IPS DF 19.7 (cell line): Measurements from ENCODE around the gene MSH6.

ENCODE experiments used
- DNase-seq: peaks from one replicate; pipeline ENCODE4 v3.0.0-alpha.2; 2013; ENCODE audit warnings: low read depth, low spot score

The MSH6 gene, protein sequence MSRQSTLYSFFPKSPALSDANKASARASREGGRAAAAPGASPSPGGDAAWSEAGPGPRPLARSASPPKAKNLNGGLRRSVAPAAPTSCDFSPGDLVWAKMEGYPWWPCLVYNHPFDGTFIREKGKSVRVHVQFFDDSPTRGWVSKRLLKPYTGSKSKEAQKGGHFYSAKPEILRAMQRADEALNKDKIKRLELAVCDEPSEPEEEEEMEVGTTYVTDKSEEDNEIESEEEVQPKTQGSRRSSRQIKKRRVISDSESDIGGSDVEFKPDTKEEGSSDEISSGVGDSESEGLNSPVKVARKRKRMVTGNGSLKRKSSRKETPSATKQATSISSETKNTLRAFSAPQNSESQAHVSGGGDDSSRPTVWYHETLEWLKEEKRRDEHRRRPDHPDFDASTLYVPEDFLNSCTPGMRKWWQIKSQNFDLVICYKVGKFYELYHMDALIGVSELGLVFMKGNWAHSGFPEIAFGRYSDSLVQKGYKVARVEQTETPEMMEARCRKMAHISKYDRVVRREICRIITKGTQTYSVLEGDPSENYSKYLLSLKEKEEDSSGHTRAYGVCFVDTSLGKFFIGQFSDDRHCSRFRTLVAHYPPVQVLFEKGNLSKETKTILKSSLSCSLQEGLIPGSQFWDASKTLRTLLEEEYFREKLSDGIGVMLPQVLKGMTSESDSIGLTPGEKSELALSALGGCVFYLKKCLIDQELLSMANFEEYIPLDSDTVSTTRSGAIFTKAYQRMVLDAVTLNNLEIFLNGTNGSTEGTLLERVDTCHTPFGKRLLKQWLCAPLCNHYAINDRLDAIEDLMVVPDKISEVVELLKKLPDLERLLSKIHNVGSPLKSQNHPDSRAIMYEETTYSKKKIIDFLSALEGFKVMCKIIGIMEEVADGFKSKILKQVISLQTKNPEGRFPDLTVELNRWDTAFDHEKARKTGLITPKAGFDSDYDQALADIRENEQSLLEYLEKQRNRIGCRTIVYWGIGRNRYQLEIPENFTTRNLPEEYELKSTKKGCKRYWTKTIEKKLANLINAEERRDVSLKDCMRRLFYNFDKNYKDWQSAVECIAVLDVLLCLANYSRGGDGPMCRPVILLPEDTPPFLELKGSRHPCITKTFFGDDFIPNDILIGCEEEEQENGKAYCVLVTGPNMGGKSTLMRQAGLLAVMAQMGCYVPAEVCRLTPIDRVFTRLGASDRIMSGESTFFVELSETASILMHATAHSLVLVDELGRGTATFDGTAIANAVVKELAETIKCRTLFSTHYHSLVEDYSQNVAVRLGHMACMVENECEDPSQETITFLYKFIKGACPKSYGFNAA (N-terminal part only)

DNA sequence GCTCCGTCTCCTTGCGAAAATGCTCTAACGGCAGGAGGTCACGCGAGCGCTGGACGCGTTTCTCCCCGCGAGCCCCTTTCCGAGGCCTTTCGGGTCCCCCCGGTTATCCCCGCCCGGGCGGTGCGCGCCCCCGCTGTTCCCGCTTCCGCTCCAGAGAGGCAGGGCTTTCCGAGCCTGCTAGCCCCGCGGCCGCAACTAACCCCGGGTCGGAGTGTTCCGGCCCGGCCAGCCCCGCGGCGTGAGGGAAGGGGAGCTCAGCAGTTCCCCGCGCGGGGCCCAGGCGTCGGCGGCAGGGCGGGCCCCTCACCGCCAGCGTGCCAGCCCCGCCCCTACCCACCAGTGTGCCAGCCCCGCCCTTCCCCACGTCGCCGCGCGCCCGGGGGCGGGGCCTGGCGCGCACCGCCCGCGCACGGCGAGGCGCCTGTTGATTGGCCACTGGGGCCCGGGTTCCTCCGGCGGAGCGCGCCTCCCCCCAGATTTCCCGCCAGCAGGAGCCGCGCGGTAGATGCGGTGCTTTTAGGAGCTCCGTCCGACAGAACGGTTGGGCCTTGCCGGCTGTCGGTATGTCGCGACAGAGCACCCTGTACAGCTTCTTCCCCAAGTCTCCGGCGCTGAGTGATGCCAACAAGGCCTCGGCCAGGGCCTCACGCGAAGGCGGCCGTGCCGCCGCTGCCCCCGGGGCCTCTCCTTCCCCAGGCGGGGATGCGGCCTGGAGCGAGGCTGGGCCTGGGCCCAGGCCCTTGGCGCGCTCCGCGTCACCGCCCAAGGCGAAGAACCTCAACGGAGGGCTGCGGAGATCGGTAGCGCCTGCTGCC lies at the start of gene MSH6:
TSS of gene MSH6 (plus strand) at position 475 of the 815 bp plus-strand sequence. CDS start at position 564, 89 bp downstream.
- no peak for DNase-seq

DNA sequence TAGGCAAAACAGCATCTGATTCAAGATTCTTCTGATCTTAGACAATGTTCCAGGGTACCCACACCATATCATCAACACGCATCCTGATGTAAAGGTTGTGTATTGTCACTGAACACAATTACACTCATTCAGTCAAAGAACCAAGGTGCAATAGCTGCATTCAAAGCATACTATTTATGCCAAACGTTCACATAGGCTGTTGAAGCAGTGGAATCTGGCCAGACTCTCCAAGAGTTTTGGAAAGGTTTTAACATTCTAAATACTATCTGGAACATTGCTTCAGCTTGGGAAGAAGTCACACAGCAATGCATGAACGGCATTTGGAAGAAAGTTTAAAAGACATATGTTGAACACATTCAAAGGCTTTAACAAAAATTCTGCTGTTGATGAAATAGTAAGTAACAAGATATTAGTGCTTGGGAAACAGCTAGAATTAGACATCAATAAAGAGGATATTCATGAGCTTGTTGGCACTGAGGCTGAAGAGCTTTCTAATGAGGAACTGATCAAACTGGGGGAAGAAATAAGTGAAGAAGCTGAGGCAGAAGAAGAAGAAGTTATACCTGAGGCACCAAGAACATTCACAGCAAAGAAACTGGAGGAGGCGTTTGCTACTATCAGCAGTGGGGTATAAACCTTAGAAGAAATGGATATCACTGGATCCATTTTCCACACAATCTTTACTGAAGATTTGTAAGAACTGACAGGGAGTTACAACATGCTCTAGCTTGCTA lies 47.6 kb upstream of the MSH6 start:
- no peak for DNase-seq

DNA sequence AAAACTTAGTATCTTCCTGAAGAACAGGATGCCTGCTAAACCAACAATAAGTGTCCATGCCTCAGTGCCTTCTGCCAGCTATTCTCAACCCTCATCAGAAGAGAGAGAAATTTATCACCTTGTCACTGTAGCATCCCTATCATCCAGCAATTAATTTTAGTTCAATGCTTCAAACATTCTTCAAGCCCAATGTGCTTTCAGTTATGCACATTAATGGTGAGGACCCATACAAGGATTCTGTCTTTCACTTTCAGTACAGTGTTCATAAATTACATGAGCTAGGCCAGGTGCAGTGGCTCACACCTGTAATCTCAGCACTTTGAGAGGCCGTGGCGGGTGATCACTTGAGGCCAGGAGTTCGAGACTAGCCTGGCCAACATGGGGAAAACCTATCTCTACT lies 47.0 kb upstream of the MSH6 start:
- no peak for DNase-seq

DNA sequence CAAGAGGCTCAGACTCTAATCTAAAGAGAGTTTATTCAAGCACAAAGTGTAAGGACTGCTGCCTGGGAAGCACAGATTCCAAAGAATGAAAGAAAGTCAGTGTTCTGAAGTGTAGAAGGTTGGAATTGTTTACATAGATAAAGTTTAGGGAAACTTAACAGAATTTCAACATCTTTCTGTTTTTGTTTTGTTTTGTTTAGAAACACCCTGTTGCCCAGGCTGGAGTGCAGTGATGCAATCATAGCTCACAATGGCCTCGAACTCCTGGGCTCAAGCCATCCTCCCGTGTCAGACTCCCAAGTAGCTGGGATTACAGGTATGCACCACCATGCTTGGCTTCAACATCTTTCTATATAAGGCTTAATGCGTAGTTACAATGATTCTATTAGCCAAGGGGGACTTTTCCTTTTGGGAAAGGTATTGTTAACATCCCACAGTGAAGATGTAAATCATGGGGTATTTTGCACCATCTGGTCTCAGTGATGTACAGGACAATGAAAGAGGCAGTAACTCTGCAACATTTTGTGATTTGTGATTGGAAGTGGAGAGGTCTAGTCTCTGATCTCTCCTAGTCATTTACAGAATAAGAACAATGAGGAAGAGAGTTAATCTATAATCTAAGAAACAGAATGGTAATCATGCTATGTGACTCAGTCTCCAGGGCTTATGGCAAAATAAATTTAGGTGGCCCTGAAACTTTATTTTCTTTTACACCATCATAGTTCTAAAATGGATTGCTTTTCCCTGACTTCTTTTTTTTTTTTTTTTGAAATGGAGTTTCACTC lies 45.6 kb upstream of the MSH6 start:
- DNase-seq, result no peak

DNA sequence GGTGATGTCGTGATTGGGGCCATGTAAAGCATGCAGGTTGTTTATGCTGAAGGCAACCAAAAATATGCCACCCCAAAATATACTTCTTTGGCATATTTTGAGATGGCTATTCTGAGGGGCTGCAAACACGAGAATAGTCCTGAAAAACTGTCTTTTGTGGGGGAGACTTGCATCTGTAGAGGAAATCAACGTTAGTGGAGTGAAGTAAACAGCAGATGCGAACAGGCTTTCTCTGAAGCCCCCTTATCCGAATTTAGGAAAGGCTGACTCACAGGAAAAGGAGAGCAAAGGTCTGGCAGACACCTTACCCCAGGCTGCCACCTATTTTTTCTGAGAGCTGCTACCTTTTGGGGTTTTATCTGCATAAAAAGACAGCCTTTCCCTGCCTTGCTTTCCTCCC lies 44.6 kb upstream of the MSH6 start:
- no peak for DNase-seq

DNA sequence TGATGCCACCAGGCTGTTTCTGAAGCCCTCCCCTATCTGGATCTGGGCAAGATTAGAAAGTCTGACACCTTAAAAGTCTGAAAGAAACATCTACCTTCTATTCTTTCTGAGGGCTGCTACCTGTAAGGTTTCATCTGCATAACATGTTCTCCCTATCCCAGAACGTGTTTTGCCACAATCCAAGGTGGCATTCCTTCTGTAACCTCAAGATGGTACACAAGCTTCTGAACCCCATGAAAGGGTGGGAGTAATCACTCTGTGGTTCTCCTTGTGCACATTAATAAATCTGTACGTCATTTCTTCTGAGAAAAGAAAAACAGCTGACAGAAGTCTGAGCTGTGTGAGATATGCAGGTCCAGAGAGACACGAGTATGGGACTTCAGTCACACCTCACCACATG lies 41.8 kb upstream of the MSH6 start:
- DNase-seq, result no peak

DNA sequence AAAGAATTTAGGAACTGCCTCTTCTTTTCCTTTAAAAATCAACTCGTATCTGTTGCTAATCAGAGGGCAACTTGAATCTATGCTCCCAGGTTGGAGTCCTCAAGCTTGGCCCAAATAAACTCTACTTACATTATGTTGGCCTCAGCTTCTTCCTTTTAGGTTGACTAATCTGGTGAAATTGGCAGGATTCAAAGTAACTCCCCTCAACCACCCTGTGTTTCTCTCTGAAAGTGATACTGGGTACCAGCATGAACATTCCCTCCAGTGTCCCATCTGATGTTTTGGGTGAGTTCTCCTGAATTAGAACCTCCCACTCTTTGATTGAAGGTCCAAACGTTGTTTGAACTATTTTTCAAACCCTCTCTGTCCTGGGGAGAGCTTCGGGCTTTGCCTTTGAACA lies 41.3 kb upstream of the MSH6 start:
- DNase-seq, result no peak

DNA sequence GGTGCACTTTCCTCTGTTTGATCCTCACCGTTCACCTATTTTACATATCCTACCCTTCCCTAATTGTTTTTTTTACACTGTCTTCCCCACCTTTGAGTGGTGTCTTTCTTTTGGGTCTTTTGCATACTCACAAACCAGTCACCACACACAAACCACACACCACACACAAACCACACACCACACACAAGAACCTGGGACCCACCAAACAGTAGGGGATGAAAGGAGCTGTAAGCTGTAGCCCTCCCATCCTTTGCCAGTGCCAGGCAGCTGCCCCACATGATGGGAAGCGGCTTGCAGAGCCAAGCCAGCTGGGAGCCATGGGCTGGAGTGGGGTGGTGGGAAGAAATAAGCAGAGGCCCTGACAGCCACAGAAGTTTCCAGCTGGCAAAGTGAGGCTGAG lies 38.9 kb upstream of the MSH6 start:
- DNase-seq, result no peak

DNA sequence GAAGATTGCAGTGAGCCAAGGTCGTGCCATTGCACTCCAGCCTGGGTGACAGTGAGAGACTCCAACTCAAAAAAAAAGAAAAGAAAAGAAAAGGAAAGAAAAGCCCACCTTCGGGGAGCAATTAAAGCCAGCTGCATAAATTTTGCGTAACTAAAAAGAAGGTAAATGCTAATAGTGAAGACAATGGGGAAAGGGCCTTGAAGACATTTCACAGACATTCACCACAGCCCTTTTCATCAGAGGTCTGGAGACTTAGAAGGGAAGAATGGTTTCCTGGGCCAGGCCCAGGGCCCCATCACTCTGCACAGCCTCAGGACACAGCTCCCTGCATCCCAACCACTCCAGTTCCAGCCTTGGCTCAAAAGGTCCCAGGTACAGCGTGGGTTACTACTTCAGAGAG lies 35.1 kb upstream of the MSH6 start:
- no peak for DNase-seq

DNA sequence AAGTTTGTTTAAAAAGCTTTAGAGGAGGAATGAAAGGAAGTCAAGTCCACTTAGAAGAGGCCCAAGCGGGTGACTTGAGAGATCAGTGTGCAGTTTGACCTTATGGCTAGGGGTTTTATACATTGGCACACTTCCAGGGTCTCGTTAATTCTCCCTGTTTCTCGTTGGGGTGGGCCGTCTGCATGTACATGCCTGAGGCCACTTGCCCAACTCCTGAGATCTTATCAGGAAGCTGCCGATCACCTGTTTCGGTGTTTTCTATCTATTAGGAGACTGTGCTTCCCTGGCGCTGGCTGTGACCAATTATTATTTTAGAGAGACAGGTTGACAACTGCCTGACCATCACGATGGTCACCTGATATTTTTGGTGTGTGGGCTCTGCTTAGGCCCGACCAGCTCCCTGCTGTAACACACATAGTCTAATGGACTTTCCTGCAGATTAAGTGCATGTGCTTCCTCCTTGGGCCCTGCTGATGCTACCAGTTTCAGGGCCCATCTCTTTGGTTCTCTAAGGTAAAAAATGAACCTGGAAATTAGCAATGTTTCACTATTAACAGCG lies 31.0 kb upstream of the MSH6 start:
- no peak for DNase-seq

DNA sequence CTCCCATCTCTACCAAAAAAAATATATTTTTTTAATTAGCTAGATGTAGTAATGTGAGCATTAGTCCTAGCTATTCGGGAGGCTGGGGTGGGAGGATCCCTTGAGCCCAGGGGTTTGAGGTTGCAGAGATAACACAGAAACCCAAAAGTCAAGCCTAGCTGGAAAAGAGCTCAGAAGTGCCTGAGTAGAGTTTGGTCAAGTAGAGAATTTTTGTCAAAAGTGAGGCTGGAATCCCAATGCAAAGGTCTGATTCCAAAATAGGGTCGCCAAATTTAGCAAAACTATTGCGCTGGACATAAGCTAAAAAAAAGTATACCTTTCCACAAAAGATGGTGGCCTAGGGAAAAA lies 15.5 kb upstream of the MSH6 start:
- no peak for DNase-seq

DNA sequence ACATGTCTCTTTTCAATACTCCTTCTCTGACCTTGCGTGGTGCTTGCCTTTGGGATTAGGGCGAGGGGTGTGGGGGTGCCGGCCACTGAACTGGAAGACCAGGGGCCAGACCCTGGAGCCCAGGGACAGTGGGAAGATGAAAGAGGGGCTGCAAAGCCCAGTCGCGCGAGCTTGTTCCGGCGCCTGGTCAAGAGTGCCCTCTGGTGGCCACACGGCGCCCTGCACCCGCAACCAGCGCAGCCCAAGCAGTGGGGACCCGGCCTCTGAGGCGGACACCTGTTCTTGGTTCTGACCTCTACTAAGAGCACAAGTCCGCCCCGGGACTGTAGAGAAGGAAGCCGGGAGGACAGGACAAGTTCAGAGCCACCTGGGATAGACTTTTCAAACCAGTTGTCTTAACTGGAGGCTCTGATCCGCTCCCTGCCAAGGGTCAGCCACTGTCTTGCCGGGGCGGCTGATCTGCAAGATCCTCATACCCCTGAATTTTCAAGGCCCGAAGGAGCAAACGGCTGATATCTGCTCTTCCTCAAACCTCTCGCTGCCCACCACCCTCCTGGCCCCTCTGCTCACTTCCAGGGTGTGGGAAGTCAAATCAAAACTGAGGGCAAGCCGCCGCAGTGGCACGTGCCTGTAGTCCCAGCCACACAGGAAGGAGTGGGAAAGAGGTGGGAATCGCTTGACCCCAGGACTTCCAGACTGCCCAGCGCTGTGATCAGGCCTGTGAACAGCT lies 14.9 kb upstream of the MSH6 start:
- no peak for DNase-seq

DNA sequence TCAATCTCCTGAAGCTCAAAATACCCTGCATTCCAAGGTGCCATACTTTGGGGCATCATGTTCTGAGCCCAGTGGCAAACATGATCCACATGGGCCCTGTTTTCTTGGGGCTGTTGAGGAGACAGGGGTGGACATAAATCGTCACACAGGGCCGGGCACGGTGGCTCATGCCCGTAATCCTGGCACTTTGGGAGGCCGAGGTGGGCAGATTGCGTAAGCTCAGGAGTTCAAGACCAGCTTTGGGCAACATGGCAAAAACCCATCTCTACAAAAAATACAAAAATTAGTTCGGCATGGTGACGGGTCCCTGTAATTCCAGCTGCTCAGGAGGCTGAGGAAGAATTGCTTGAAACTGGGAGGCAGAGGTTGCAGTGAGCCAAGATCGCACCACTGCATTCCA lies 13.6 kb upstream of the MSH6 start:
- no peak for DNase-seq

DNA sequence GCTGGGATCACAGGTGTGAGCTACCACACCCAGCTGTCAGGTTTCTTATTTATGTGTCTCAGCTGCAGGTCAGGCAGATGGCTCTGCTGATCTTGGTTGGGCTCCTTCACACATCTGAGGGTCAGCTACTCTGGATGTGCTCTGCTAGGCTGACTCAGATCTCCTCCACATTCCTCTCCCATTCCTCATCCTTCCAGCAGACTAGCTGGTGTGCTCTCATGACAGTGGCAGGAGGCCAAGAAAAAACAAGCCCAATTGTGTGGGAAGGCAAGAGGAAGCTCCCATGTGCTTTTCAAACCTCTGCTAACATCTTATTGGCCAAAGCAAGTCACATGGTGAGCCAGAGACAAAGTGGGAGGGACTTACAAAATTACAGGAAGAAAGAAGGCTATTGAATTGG lies 11.7 kb upstream of the MSH6 start:
- DNase-seq, result no peak

DNA sequence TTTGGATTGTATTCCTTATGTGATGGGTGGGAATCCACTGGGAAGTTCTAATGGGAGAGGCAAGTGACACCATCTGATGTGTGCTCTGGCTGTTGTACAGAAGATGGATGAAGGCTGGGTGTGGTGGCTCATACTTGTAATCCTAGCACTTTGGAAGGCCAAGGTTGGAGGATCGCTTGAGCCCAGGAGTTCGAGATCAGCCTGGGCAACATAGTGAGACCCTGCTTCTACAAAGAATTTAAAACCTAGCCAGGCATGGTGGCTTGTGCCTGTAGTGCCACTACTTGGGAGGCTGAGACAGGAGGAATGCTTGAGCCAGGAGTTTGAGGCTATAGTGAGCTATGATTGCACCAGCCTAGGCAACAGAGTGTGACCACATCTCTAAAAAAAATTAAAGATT lies 10.6 kb upstream of the MSH6 start:
- DNase-seq, result no peak

DNA sequence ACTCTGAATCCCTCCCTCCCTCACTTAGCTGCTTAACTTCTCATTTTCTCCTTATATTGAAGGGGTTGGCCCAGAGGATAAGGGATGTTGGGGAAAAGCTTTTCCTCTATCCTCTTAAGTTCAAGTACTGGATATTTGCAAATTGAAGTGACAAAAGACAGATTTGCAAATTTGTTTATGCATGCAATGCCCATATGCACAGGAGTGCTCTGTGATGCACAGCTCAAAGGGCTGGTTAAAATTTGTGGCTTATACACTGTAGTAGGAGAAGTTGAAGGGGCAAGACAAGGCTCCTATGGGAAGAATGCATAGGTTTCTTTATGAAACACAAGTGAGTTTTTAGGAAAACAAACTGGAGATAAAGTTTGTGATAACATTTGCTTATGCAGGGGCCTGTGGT lies 8.4 kb upstream of the MSH6 start:
- no peak for DNase-seq

DNA sequence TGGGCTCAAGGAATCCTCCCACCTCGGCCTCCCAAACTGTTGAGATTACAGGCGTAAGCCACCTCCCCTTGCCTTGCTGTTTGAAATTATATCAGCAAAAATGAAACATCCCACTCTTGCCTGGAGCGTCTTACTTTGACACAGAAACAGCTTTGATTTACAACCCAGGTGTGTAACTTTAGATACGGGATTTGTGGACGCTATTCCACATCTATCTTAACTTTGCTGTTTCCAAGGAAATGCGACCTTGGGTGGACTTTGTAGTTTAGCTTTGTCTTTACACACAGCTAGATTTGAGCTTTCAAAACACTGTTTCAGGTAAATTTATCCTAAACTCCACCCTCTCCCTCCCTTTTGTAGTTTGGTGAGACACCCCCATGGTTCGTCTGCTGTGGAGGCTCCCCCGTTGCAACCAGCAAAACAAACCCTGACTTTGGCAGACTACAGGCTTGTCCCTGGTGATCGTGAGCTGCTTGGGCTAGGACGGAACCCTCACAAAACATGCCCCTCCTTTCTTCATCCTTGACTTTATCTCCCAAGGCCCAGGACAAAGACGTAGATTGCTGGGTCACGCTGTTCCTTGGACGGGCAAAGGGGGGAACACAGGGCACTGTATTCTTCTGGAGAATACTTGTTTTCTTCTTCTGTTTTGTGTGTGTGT lies 5.5 kb upstream of the MSH6 start:
- DNase-seq, result no peak

DNA sequence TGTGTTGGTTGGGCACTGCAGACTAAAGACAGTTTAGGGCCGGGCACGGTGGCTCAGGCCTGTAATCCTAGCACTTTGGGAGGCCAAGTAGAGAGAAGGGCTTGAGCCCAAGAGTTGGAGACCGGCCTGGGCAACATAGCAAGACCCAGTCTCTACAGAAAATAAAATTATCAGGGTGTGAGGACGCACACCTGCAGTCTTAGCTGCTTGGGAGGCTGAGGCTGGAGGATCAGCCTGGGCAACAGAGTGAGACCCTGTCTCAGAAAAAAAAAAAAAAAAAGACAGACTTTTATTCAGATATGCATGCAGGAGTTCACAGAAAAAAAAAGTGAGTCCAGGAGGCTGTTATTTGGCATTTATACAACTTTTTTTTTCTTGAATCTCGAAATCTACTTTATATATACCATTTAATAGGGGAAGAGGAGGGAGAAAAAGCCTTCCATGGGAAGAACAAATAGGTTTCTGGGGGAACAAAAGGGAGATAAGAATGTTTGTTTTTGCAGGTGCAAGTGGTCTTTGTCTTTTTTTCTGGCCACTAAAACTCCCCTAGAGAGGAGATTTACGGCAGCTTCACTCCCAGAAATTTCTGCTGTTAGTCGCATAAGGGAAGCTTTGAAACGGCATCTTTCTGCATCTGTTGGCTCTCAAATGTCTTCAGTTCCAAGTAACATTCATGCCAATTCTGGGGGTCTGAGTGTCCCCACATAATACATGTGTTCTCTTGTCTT lies 4.1 kb upstream of the MSH6 start:
- DNase-seq, result no peak
